Left lobe of liver (tissue), 2 donors: ENCODE results near the gene KIFAP3. TPM values are rescaled to one million over a fixed set of nuclear protein-coding genes. Genes with fewer than 3 reads are reported as not detected.
A peak's percentile ranks its signal among the peaks of the same experiment; 100 is the strongest.
"Not testable (repeated sequence)": the region's sequence is repeated elsewhere in the genome, so short reads cannot be mapped to it uniquely, and the experiment has no call there.

ENCODE experiments used
- ATAC-seq: fragments of 200-7000 bp; cut with Tn5 transposase; one replicate; pipeline ENCODE4 v1.9.1; 2020; ENCODE audit warnings: mild to moderate bottlenecking, moderate library complexity
- DNase-seq: peaks from one replicate; pipeline ENCODE4 v3.0.0-alpha.2; 2020; ENCODE audit warnings: low spot score
- total RNA-seq: library from RNA; stranded (reverse); gene quantifications from one replicate; pipeline ENCODE4 v1.2.1, GENCODE V29; 2021
- donor health status: DM: no; HTN: no; CAD: no; lungs with moderate emphysema.
- donor health status: DM: no; HTN: yes; CAD: no.

Gene KIFAP3
- total RNA-seq, 1 donor from 2014 or later = 7.1 TPM

DNA sequence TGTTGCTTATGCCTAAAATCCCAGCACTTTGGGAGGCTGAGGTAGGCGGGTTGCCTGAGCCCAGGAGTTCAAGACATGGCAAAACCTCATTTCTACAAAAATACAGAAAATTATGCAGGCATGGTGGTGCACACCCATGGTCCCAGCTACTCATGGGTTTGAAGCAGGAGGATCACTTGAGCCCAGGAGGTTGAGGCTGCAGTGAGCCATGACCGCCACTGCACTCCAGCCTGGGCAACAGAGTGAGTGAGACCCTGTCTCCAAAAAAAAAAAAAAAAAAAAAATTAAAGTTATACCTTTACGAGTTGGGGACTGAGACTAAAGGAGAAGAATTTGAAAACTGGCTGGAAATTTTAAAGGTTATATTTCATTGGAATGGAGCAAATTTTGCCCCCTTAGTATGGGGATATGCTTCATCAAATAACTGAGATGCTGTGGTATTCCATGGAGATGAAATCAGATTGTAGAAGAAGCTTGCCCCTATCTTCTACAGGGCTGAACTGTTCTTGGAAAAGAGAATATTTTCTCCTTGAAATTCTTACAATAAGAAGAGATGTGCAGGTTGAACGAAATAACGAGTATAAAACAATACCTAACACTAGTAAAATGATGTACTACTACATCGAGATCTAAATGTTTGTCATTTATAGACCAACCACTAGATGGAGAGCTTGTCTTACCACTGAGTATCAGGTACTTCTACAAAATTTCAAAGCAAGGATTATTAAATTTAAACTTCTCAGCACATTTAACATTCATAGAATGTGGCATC is 145.9 kb downstream of the KIFAP3 start:
- no peak for DNase-seq
- peak; percentile 82 for ATAC-seq

DNA sequence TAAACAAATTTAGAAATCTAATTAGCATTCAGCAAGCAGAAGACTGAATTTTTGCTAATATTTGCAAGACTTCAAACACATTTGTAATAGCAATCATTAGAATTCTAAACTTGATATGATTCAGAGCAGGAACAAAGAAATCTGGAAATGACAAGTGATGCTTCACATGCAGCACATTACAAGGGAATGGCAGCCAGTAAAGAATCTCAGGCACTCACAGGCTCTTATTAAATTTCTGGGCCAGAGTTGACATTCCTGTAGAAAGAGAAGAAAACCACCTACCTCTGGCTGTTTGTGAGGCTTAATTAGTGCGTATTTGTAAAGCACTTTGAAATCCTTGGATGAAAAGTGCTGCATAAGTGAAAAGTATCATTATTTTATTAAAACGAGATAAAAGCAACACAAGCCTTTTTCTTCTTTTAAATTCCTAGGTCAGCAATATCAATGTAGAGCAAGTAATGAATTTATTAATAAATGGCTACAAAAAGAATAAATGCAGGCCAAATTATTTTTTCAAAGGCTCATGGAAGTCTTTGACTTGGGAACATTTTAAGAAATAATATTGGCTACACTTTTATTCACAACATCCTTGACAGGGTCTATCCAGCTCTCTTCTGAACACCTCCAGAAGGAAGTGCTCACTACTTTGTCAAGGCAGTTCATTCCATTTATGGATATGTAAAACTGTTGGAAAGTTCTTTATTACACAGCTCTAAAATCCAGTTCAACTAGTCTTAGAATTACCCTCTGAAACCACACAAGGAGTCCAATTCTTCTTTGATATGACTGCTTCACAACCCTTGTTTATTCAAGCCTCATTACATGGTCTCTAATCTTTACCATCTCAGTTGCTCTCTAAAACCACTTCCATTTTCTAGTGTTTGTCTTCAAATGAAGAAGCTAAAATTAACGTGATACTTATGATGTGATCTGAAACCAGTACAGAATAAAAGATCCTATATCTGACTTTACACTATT is 148.7 kb downstream of the KIFAP3 start:
- ATAC-seq = no peak

DNA sequence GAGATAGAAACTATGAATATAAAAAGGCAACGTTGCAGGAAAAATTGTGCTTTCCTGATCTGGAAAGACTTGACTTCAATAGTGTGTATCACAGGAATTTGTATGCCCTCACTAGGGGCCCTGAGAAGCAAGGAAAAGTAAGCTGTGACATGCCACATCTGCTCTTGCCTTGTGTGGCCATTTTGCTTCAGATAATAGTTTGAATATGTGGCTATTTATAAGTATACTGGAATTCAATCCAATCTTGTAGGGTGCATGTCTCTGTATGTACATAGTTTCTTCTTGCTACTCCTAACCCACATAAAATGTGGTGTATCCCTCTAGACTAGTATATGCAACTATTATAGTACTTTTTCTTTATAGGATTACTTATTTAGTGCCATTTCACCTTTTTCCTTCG is 149.7 kb downstream of the KIFAP3 start:
- no peak for ATAC-seq
- DNase-seq = no peak

More for the DNA sequence above, 148.7 kb downstream of the KIFAP3 start:
- no peak for DNase-seq

DNA sequence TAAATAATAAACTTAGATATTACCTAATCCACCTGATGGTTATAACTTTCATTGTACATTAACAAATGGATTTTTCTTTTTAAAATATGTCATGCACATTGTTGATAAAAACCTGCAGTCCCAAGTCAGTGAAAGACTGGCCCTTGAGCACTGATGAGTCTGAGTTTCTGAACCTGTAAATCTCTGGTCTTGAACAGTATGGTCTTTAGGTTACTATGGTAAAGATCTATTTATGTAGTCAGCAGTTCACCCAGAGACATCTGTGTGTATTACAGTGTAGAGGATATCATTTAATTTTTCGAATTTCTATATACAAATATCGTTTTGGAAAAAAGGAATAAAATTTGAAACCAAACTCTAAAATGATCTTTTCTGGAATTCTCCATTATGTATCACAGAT is 150.4 kb downstream of the KIFAP3 start:
- DNase-seq = no peak
- no peak for ATAC-seq

DNA sequence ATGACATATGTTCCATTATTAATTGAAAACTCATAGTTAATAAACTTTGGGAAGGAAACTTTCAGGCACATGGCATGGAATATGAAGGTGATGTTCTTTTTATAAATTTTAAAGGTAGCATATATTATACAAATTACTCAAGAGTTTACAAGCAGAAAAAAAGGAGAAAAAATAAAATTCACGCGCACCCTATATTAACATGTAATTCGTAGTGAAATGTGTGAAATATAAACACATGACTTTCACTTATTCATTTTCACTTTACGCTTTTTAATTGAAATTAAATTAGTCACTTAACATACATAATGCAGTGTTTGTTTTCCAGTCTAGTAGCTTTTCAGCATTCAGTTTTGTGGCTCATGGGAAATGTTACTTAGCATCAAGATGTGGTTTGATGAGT is 153.4 kb downstream of the KIFAP3 start:
- DNase-seq (no peak), ATAC-seq (no peak)

DNA sequence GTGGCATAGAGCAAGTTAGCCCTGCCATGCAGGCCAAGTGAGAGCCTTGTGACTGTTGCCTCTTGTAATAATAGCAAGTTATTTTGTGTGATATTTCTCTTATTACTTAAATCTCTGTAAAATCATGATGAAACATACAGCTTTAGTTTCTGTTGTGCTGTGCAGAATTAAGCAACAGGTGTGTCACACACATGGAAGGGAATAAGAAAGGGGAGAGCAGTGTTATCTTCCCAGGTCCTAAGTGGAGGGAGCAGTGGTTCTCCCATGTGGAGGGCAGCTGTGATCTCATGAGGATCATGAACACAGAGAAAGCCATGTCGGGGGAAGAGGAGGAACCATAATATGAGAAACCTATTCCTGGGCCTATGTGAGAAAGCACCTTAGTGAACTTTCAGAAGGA is 155.6 kb downstream of the KIFAP3 start:
- no peak for ATAC-seq

DNA sequence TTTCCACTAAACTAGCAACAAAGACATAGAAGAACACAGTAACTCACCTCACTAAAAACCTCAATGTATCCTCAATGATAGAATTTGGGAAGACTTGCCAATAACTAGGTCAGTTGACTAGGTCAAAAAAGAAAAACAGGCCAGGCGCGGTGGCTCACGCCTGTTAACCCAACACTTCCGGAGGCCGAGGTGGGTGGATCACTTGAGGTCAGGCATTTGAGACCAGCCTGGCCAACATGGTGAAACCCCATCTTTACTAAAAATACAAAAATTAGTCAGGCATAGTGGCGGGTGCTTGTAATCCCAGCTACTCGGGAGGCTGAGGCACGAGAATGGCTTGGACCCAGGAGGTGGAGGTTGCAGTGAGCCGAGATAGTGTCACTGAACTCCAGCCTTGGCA is 156.3 kb downstream of the KIFAP3 start:
- DNase-seq, ATAC-seq: not testable (repeated sequence)

More for the DNA sequence above, 155.6 kb downstream of the KIFAP3 start:
- DNase-seq = no peak

DNA sequence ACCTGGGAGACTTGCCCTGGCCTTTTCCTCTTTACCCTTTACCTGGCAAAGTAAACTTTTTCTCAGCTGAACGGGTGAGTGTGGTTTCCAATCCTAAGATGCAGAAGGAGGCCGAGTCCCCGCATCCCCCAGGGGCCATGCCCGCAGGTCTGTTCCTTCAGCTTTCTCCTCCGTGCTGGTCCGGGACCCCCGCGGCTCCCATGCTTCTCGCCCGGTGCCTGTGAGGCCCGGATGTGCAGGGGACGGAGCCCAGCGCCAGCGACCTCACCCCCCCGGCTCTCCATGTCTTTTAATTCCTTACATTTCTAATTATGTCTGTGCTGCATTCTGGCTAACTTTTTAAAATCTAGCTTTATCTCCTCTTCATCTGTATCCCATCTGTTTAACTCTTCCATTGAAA is 159.3 kb downstream of the KIFAP3 start:
- ATAC-seq (no peak), DNase-seq (no peak)

DNA sequence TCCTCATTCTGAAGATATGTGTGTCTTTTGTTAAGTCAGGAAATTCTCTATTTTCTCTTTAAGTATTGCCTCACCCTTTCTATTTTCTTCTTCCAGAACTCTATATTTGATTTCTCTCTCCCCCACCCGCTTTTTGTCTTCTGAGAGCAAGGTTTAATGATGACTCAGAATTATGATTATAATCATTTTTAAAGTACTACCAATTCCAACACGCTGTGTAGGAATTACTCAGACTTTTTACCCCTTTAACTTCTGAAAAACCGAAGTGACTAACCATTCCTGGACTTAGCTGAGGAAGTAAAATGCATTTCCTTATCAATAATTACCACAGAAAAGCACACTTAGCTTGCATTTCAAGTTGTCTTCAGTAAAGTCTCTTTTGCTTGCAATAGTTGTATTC is 160.0 kb downstream of the KIFAP3 start:
- ATAC-seq (no peak), DNase-seq (no peak)

DNA sequence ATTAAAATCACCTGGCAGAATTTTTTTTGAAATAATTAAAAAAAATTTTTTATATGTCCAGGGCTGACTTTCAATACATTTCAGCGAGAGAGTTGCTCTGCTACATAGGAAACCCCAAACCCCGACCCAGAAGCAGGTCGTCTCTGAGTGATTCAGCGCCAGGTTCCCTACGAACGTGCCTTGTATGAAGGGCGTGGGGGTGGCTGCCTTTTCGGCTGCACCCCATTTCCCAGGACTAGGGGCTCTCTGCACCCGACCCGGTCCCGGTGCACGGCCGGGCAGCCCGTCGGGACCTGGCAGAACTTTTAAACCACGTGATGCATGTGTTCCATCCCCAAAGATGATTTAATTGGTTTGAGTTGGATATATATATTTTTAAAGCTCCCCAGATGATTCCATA is 165.0 kb downstream of the KIFAP3 start:
- DNase-seq = no peak
- no peak for ATAC-seq

DNA sequence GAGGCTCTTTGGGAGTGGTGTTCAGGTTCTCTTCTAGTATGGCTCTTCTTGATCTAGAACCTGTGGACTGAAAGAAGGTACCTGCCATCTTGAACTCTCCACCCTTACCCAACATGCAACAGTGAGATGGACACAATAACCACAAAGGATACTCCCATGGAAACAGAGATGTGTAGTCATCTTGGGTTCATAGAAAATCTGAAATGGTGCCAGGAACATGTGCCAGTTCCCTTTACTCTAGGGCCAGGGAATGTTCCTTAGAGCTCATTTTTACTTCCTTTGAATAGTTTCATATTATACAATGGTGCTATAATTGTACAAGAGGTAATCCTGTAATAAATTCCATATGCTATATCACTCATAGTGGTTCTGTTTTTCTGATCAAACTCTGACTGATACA is 167.6 kb downstream of the KIFAP3 start:
- ATAC-seq = no peak
- no peak for DNase-seq

DNA sequence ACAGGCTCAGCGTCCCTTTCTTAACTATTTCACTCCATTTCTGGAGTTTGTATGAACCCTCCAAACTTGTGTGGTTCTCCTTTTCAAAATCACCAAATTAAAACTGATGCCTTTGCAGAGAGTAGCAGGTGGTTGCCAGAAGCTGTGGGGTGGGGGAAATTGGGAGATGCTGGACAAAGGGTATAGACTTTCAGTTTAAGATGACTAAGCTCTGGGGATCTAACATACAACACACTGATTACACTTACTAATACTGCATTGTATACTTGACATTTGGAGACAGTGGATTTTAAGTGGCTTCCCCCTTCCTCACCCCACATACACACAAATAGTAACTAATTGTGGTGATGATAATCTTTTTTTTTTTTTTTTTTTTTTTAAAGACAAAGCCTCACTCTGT is 169.7 kb downstream of the KIFAP3 start:
- no peak for DNase-seq
- no peak for ATAC-seq

DNA sequence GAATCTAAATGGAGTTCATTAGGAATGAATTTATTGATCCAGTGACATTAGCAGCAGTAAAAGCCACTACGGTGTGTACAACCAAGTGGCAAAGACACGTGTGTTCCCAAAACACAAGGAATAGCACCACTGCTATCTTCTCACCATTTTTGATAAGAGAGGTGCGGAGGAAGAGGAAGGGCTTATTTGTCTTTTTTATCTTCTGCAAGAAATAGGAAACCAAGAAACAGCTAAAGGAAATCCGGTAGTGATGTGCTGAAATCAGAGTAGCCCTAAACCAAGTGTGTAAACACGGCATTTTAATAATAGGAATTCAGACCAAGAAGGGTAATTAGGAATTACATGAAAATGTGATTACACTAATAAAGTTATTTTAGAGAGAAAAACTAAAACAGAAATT is 171.7 kb downstream of the KIFAP3 start:
- DNase-seq (no peak), ATAC-seq (no peak)

DNA sequence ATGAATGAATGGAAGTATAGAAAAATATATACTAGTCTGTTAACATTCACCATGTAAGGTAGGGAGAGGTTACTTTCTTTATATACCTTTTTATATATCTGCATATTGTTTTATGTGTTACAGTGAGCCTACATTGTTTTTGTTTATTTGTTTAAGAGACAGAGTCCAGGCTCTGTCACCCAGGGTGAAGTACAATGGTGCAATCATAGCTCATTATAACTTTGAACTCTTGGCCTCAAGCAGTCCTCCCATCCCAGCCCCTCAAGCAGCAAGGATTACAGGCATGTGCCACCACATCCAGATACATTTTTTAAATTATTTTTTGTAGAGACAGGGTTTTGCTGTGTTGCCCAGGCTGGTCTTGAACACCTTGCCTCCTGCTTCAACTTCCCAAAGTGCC is 173.4 kb downstream of the KIFAP3 start:
- peak; percentile 82 for ATAC-seq
- no peak for DNase-seq

DNA sequence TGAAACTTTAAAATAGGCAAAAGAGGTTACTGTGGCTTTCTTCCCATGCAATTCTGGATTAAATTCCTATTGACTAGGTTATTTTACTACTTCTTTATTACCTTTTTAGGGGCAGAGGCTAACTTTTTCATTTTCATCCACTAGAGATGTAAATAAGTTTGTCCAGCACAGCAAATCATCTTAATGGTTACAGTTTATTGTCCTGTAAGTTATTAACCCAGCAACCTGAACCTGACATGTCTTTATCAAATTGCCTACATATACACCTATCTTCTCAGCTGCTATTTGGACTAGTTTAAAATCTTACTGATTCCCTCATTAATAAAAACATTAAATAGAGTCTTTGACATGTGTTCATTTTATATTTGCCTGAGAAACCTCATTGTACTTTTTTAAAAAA is 173.9 kb downstream of the KIFAP3 start:
- ATAC-seq (no peak), DNase-seq (no peak)

DNA sequence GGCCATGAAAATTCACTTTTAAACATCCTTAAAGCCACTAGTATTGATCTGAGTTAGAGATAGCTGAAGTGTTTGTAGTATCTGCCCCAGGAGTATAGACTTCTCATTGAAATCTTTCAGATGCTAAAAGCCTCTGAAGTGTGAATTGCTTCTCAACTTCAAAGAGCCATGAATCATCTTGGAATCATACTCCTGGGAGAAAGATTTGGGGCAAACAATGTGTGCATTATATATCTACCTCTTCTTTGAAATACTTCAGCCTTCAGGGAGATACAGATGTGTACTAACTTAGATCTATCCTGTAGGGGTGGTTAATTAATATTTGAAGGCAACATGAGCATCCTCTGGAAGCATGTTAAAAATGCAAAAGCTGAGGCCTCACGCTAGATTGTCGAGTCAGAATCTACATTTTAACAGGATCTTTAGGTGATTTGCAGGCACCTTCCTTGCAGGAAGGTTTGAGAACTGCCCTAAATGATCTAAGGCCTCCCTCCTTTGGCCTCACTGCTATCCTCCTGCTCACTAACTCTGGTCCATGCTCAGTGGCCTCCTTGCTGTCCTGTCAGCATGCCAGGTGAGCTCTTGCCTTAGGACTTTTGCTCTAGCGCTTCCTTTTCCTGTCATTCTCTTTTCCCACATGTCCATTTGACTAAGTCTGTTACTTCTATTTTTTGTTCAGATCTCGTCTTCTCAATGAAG is 174.8 kb downstream of the KIFAP3 start:
- ATAC-seq = no peak
- DNase-seq = no peak

DNA sequence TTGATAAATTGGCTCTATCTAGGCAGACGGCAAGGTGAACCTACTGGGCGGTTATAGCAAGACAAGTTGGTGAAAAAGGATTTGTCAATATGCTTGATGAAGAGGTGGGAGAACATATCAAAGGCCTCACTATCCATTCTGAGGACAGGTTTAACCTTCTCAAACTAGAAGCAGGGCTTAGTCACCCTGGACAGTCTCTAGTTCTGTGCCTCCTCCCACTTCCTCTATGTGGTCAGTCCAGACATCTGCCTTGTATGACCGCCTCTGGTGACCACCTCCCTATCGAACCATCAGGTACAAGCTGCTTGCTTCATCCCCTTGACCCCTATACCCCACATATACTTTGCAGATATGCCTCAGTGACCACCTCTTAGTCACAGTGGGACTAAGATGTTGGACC is 178.5 kb downstream of the KIFAP3 start:
- no peak for ATAC-seq
- no peak for DNase-seq

DNA sequence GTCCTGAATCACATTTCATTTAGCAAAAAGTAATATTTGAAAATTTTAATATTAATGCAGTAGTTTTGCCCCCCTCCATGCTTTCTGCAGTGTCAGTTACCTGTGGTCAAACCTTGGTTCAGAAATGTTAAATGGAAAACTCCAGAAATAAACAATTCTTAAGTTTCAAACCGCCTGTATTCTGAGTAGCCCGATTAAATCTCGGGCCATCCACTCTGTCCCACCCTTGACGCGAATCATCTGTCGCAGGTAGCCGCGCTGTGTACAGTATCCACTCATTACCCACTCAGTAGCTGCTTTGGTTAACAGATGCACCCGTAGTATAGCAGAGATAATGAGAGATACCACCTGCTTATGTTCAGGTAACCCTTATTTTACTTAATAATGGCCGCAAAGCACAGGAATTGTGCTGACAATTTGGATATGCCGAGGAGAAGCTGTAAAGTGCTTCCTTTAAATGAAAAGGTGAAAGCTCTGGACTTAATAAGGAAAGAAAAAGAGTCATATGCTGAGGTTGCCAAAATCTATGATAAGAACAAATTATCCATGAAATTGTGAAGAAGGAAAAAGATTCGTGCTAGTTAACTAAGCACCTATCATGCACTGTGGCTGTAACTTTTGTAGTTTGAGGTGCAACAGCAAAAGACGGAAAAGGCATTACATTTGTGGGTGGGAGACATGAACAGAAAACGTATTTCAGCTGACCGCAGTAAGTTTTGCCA is 179.9 kb downstream of the KIFAP3 start:
- ATAC-seq (peak; percentile 0), DNase-seq (no peak)

DNA sequence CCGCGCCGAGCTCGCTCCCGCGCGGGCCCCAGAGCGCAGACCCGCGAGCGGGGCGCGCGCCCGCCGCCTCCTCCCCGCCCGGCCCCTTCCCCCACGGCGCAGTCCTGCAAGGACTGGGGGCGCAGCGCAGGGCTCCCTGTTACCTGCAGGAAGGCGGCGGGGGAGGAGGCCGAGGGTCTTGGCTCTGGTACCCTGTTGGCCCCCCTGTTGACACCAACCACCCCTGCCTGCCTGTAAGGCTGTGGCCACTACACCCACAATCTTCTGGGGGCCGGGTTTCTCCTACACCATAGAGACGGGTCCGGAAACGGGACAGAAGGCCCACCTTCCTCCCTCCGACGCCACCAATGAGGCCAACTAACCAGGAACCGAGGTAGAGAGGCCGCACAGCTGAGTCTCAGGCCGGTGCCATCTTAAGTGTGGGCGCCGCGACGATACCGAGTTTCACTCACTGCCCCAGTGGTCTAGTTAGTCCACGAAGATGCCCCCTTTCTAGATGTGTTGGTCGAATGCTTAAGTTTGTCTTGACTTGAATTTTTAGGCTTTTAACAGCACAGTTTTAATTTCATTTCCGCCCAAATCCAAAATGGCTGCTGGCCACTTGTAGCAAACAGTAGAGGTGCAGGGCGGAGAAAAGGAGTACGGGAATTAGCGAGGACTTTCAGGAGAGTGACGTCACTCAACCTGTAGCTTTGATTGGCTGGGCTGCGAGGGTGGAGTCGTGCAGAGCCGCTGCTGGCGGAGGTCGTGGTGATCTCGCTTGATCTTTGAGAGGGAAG is 180.7 kb downstream of the KIFAP3 start, which contains the start of gene SCYL3:
SCYL3 (minus strand) TSS at position 252 of the 779 bp plus-strand sequence. CDS start 5,056 bp downstream, outside the sequence.
- peak; percentile 91 for ATAC-seq

More for the DNA sequence above, 180.7 kb downstream of the KIFAP3 start, which contains the start of gene SCYL3:
- DNase-seq = peak; percentile 94
